K562 (cell line): Measurements from ENCODE around the gene CBFA2T3. TPM values are rescaled to one million over a fixed set of nuclear protein-coding genes. Genes with fewer than 3 reads are reported as not detected.

Experiments used
- CBFB ChIP-seq: sonication (generic); formaldehyde crosslinking; IDR thresholded peaks from 2 replicates; pipeline ENCODE4 v1.4.0; 2020; ENCODE audit warnings: mild to moderate bottlenecking, missing genetic modification reagents
- CTBP1 ChIP-seq: fragments of 450-650 bp; IDR thresholded peaks from 2 replicates; pipeline ENCODE4 v1.6.1; 2016; ENCODE audit warnings: borderline replicate concordance
- KDM5B ChIP-seq: fragments of 200-600 bp; sonication (generic); IDR thresholded peaks from 2 replicates; pipeline ENCODE4 v1.6.1; 2012; ENCODE audit warnings: low read depth, mild to moderate bottlenecking, moderate library complexity, low read length, control low read depth, inconsistent platforms; ENCODE audit not compliant: insufficient replicate concordance
- MTA3 ChIP-seq: fragments of 450-650 bp; formaldehyde crosslinking; IDR thresholded peaks from 2 replicates; pipeline ENCODE4 v1.6.1; 2017; ENCODE audit warnings: mild to moderate bottlenecking, borderline replicate concordance
- NFE2 ChIP-seq: IDR thresholded peaks from 2 replicates; pipeline ENCODE4 v1.6.1; 2014; ENCODE audit warnings: antibody characterized with exemption, low read depth
- POLR2A ChIP-seq: fragments of 450-650 bp; conservative IDR thresholded peaks from 2 replicates; pipeline ENCODE4 v1.6.1; 2016
- SMAD4 ChIP-seq: fragments of 250-450 bp; sonication (Bioruptor Pico); conservative IDR thresholded peaks from 2 replicates; pipeline ENCODE4 v1.8.0; 2021; ENCODE audit warnings: inconsistent platforms, mild to moderate bottlenecking, moderate library complexity
- SPI1 ChIP-seq: IDR thresholded peaks from 2 replicates; pipeline ENCODE4 v1.6.1; 2011; ENCODE audit warnings: low read depth, low read length, control low read depth, borderline replicate concordance
- SRSF1 ChIP-seq: fragments of 200-400 bp; formaldehyde crosslinking; IDR thresholded peaks from 2 replicates; pipeline ENCODE4 v1.6.1; 2017; ENCODE audit warnings: mild to moderate bottlenecking, low read depth, low read length, moderate library complexity
- TRIM24 ChIP-seq, 2 experiments: fragments of 450-650 bp; IDR thresholded peaks; 2 replicates each; pipeline ENCODE4 v1.6.1; 2016
- XRCC4 ChIP-seq: IDR thresholded peaks from one replicate; pipeline ENCODE4 v1.6.1; 2011; ENCODE audit not compliant: insufficient read depth, insufficient read length; ENCODE audit errors: extremely low read depth
- ZNF124 ChIP-seq: sonication (generic); formaldehyde crosslinking; IDR thresholded peaks from 2 replicates; pipeline ENCODE4 v1.8.1; 2022; ENCODE audit warnings: missing genetic modification reagents
- ZNF766 ChIP-seq: fragments of 200-800 bp; sonication (Bioruptor generic); conservative IDR thresholded peaks from 2 replicates; pipeline ENCODE4 v1.6.1; 2016; ENCODE audit warnings: missing genetic modification characterization, missing compliant biosample characterization
- polyA plus RNA-seq, 8 experiments: library from polyadenylated mRNA; depleted of rRNA in 4 of 8; stranded (reverse) in 5 of 8; unstranded in 3 of 8; fragments of >200 nt; fragmentation: Nextera tagmentation in 2 of 8; fragmentation: Illumina TruSeq in 1 of 8; extraction: Ambion mirVana in 2 of 8; extraction: Trizol in 1 of 8; gene quantifications; 2 replicates each; pipeline versions ENCODE4 v1.2.1 to v1.2.3, GENCODE V29; 2011 to 2014; ENCODE audit warnings: inconsistent platforms in 1 of 8, missing spikeins in 1 of 8
- total RNA-seq, 7 experiments: library from RNA; depleted of rRNA in 6 of 7; stranded (reverse); fragments of >200 nt in 6 of 7; fragmentation: Illumina TruSeq in 2 of 7; extraction: Trizol in 2 of 7; gene quantifications; 2 replicates each; pipeline versions ENCODE4 v1.2.1 to v1.2.3, GENCODE V29; 2011 to 2021; ENCODE audit warnings: low replicate concordance in 1 of 7
- TF ChIP-seq, protein P1 (sequence below): fragments of 200-800 bp; sonication (Bioruptor generic); IDR thresholded peaks from 2 replicates; pipeline ENCODE4 v1.6.1; 2016; ENCODE audit warnings: missing genetic modification characterization, missing compliant biosample characterization
- TF ChIP-seq, protein P2 (sequence below): sonication (generic); formaldehyde crosslinking; IDR thresholded peaks from 2 replicates; pipeline ENCODE4 v1.8.1; 2022; ENCODE audit warnings: missing genetic modification reagents
- TF ChIP-seq, protein P3 (sequence below): fragments of 250-450 bp; sonication (Bioruptor Pico); IDR thresholded peaks from 2 replicates; pipeline ENCODE4 v1.8.0; 2022; ENCODE audit warnings: moderate library complexity, mild to moderate bottlenecking, inconsistent platforms
- TF ChIP-seq, protein P4 (sequence below): IDR thresholded peaks from 2 replicates; pipeline ENCODE4 v1.6.1; 2011; ENCODE audit warnings: borderline replicate concordance, low read depth, mild to moderate bottlenecking, moderate library complexity, low read length; ENCODE audit not compliant: insufficient read depth, poor library complexity, severe bottlenecking
- TF ChIP-seq, protein P5 (sequence below), 3 experiments: fragments of 200-800 bp in 1 of 3; sonication (Bioruptor generic) in 1 of 3; sonication (generic) in 1 of 3; formaldehyde crosslinking in 1 of 3; IDR thresholded peaks; 2 replicates each; pipeline versions ENCODE4 v1.6.1 to v1.8.0; 2016 to 2022; ENCODE audit warnings: mild to moderate bottlenecking in 2 of 3, missing compliant biosample characterization in 2 of 3, missing genetic modification characterization in 2 of 3, missing genetic modification reagents in 1 of 3

Gene CBFA2T3
- total and polyA plus RNA-seq, 9 of the 15 experiments (the other 6 are each of a cell fraction or from before 2014, with no cell fraction given): 2.3 to 145 (median 6.7) TPM

DNA sequence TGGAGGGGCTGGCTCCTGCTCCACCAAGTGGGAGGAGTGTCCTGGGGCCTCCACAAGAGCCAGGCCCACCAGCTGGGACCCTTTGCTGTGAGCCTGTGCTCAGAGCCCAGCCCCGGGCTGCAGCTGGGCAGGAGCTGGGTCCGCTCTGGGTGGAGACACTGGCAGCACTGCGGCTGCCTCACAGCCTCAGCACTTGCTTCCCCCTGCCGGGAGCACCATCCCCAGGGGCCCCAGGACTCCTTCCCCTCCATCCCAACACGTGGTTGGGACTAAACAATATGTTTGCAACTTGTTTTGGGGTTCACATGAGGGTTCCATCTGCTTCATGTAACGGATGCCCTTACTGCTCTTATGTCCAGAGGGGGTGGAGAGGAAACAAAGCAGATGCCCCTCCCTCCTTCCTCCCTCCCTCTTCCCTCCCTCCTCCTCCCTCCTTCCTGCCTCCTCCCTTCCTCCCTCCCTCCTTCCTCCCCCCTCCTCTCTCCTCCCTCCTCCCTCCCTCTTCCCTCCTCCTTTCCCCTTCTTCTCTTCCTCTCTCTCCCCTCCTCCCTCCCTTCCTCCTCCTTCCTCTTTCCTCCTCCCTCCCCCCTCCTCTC is 16.3 kb upstream of the CBFA2T3 start (continued):
- TF ChIP-seq, protein P1, sequence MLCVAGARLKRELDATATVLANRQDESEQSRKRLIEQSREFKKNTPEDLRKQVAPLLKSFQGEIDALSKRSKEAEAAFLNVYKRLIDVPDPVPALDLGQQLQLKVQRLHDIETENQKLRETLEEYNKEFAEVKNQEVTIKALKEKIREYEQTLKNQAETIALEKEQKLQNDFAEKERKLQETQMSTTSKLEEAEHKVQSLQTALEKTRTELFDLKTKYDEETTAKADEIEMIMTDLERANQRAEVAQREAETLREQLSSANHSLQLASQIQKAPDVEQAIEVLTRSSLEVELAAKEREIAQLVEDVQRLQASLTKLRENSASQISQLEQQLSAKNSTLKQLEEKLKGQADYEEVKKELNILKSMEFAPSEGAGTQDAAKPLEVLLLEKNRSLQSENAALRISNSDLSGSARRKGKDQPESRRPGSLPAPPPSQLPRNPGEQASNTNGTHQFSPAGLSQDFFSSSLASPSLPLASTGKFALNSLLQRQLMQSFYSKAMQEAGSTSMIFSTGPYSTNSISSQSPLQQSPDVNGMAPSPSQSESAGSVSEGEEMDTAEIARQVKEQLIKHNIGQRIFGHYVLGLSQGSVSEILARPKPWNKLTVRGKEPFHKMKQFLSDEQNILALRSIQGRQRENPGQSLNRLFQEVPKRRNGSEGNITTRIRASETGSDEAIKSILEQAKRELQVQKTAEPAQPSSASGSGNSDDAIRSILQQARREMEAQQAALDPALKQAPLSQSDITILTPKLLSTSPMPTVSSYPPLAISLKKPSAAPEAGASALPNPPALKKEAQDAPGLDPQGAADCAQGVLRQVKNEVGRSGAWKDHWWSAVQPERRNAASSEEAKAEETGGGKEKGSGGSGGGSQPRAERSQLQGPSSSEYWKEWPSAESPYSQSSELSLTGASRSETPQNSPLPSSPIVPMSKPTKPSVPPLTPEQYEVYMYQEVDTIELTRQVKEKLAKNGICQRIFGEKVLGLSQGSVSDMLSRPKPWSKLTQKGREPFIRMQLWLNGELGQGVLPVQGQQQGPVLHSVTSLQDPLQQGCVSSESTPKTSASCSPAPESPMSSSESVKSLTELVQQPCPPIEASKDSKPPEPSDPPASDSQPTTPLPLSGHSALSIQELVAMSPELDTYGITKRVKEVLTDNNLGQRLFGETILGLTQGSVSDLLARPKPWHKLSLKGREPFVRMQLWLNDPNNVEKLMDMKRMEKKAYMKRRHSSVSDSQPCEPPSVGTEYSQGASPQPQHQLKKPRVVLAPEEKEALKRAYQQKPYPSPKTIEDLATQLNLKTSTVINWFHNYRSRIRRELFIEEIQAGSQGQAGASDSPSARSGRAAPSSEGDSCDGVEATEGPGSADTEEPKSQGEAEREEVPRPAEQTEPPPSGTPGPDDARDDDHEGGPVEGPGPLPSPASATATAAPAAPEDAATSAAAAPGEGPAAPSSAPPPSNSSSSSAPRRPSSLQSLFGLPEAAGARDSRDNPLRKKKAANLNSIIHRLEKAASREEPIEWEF (CRISPR knock-in tag): no peak
- TF ChIP-seq XRCC4: no peak
- TF ChIP-seq ZNF124 (CRISPR knock-in tag): no peak
- TF ChIP-seq SMAD4 (CRISPR knock-in tag): no peak
- peak; percentile 10; the same call in 1 of the 2 replicates for TF ChIP-seq MTA3
- no peak for TF ChIP-seq ZNF766 (CRISPR knock-in tag)
- TF ChIP-seq, protein P2, sequence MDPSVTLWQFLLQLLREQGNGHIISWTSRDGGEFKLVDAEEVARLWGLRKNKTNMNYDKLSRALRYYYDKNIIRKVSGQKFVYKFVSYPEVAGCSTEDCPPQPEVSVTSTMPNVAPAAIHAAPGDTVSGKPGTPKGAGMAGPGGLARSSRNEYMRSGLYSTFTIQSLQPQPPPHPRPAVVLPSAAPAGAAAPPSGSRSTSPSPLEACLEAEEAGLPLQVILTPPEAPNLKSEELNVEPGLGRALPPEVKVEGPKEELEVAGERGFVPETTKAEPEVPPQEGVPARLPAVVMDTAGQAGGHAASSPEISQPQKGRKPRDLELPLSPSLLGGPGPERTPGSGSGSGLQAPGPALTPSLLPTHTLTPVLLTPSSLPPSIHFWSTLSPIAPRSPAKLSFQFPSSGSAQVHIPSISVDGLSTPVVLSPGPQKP (CRISPR knock-in tag): no peak
- TF ChIP-seq, protein P3, sequence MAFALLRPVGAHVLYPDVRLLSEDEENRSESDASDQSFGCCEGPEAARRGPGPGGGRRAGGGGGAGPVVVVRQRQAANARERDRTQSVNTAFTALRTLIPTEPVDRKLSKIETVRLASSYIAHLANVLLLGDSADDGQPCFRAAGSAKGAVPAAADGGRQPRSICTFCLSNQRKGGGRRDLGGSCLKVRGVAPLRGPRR (CRISPR knock-in tag): no peak
- TF ChIP-seq SPI1: 0 out of 2 replicates have a peak, but pooled peaks have one; percentile 47
- TF ChIP-seq TRIM24 (IDR thresholded peaks at IDR 0.05): peak; percentile 41 to 47; a peak in 1 of 4 replicates
- TF ChIP-seq, protein P4, sequence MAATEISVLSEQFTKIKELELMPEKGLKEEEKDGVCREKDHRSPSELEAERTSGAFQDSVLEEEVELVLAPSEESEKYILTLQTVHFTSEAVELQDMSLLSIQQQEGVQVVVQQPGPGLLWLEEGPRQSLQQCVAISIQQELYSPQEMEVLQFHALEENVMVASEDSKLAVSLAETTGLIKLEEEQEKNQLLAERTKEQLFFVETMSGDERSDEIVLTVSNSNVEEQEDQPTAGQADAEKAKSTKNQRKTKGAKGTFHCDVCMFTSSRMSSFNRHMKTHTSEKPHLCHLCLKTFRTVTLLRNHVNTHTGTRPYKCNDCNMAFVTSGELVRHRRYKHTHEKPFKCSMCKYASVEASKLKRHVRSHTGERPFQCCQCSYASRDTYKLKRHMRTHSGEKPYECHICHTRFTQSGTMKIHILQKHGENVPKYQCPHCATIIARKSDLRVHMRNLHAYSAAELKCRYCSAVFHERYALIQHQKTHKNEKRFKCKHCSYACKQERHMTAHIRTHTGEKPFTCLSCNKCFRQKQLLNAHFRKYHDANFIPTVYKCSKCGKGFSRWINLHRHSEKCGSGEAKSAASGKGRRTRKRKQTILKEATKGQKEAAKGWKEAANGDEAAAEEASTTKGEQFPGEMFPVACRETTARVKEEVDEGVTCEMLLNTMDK: no peak
- TF ChIP-seq POLR2A: peak; percentile 70
- no peak for TF ChIP-seq CTBP1
- TF ChIP-seq, protein P5, sequence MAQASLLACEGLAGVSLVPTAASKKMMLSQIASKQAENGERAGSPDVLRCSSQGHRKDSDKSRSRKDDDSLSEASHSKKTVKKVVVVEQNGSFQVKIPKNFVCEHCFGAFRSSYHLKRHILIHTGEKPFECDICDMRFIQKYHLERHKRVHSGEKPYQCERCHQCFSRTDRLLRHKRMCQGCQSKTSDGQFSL (CRISPR knock-in tag; IDR thresholded peaks at IDR 0.05): peak; percentile 45; the same call in 1 of the 2 replicates
- TF ChIP-seq, protein P5 (tag; IDR thresholded peaks at IDR 0.05): 0 out of 4 replicates have a peak, but pooled peaks of 1 of the 2 experiments have one; percentile 15
- TF ChIP-seq SRSF1: no peak
- TF ChIP-seq NFE2: no peak
- no peak for TF ChIP-seq CBFB (CRISPR knock-in tag)
- no peak for TF ChIP-seq KDM5B
